ENCODE data around the gene CXCL1. TPM values are rescaled to one million over a fixed set of nuclear protein-coding genes. Genes with fewer than 3 reads are reported as not detected.

Gene CXCL1
- total and polyA plus RNA-seq, 7 donors: 1.5 to 222 (median 6.8) TPM

GRCh38 chr4:73823760-73824159 lies 45.4 kb upstream of the CXCL1 start:
- no peak overlapping the region for H3K4me3 ChIP-seq
- intact Hi-C loops (cut with DNase I): no loop called here
- DNase-seq: no peak
- H3K4me1 ChIP-seq: no peaks in the 10 kb centered on the region
- H3K27me3 ChIP-seq: no peaks in the 10 kb centered on the region
- H3K36me3 ChIP-seq: no peaks in the 10 kb centered on the region
- TF ChIP-seq CTCF (IDR thresholded peaks at IDR 0.05) (no peak), POLR2AphosphoS5 (IDR thresholded peaks at IDR 0.05) (no peak), EP300 (IDR thresholded peaks at IDR 0.05) (no peak), POLR2A (IDR thresholded peaks at IDR 0.05) (no peak)
- no peaks in the 10 kb centered on the region for H3K9me3 ChIP-seq
- H3K27ac ChIP-seq: no peak overlapping the region

- intact Hi-C loops (cut with DNase I): no loop called here
- no peak overlapping the region for H3K27ac ChIP-seq
- WGBS, 2 donors: 57 to 85% methylated on average over 3 of the region's 3 CpGs
Measured at GRCh38 chr4:73828956-73829355, 40.2 kb upstream of the CXCL1 start.

GRCh38 chr4:73831569-73831968 lies 37.6 kb upstream of the CXCL1 start:
- no peak for TF ChIP-seq EP300 (IDR thresholded peaks at IDR 0.05)
- no peak for TF ChIP-seq POLR2A (IDR thresholded peaks at IDR 0.05)
- no peak for TF ChIP-seq CTCF (IDR thresholded peaks at IDR 0.05)
- no peak for TF ChIP-seq POLR2AphosphoS5 (IDR thresholded peaks at IDR 0.05)
- 67 to 80% methylated on average over 2 of the region's 2 CpGs for WGBS, 2 donors
- no peaks in the 10 kb centered on the region for H3K27me3 ChIP-seq
- intact Hi-C loops (cut with DNase I): no loop called here
- no peaks in the 10 kb centered on the region for H3K36me3 ChIP-seq
- peaks cover 0 to 5% (median 4%) of the 10 kb centered on the region in 4 donors for H3K4me1 ChIP-seq
- H3K9me3 ChIP-seq: no peaks in the 10 kb centered on the region
- no peak overlapping the region for H3K27ac ChIP-seq
- H3K4me3 ChIP-seq: no peak overlapping the region
- DNase-seq: no peak

More at GRCh38 chr4:73828956-73829355, 40.2 kb upstream of the CXCL1 start:
- Histone ChIP-seq H3K4me1 (no peaks in the 10 kb centered on the region), H3K9me3 (no peaks in the 10 kb centered on the region), H3K4me3 (no peak overlapping the region), H3K36me3 (no peaks in the 10 kb centered on the region), H3K27me3 (no peaks in the 10 kb centered on the region)
- TF ChIP-seq CTCF (IDR thresholded peaks at IDR 0.05) (no peak), EP300 (IDR thresholded peaks at IDR 0.05) (no peak), POLR2A (IDR thresholded peaks at IDR 0.05) (no peak), POLR2AphosphoS5 (IDR thresholded peaks at IDR 0.05) (no peak)
- no peak for DNase-seq

GRCh38 chr4:73832651-73833237 lies 36.4 kb upstream of the CXCL1 start:
- Histone ChIP-seq H3K9me3 (no peaks in the 10 kb centered on the region), H3K36me3 (no peaks in the 10 kb centered on the region), H3K4me3 (no peak overlapping the region), H3K27ac (no peak overlapping the region), H3K27me3 (peaks cover 0 to 3% (median 0%) of the 10 kb centered on the region in 3 donors), H3K4me1 (peaks cover 0 to 12% (median 11%) of the 10 kb centered on the region in 4 donors)
- intact Hi-C loops (cut with DNase I): no loop called here
- WGBS, 2 donors: 78 to 88% methylated on average over 1 of the region's 1 CpG
- TF ChIP-seq POLR2A (IDR thresholded peaks at IDR 0.05): no peak
- TF ChIP-seq EP300 (IDR thresholded peaks at IDR 0.05): no peak
- TF ChIP-seq POLR2AphosphoS5 (IDR thresholded peaks at IDR 0.05): no peak
- no peak for TF ChIP-seq CTCF (IDR thresholded peaks at IDR 0.05)
- no peak for DNase-seq

Measured in sigmoid colon (tissue), 7 donors.